HG02885 (cell line): ENCODE measurements around the gene ANKS1B.
"Not testable (repeated sequence)": the region's sequence is repeated elsewhere in the genome, so short reads cannot be mapped to it uniquely, and the experiment has no call there.

Experiments used
- ATAC-seq: cut with Tn5 transposase; IDR thresholded peaks from one replicate; pipeline ENCODE4 v1.9.1; 2021; ENCODE audit warnings: mild to moderate bottlenecking; ENCODE audit not compliant: unreplicated experiment, poor library complexity

ANKS1B gene

GRCh38 chr12:99619389-99620158, 365.2 kb downstream of the ANKS1B start:
- ATAC-seq: peak; percentile 97

- ATAC-seq: no peak
Measured at GRCh38 chr12:99618657-99619056, 366.1 kb downstream of the ANKS1B start.

- no peak for ATAC-seq
Measured at GRCh38 chr12:99611599-99611998, 373.1 kb downstream of the ANKS1B start.

GRCh38 chr12:99611117-99611516, 373.6 kb downstream of the ANKS1B start:
- ATAC-seq: no peak

GRCh38 chr12:99609455-99610181, 375.1 kb downstream of the ANKS1B start:
- no peak for ATAC-seq

GRCh38 chr12:99600388-99600787, 384.3 kb downstream of the ANKS1B start:
- ATAC-seq: peak; percentile 61

- ATAC-seq: no peak
Measured at GRCh38 chr12:99598785-99599184, 386.0 kb downstream of the ANKS1B start.

GRCh38 chr12:99596762-99597161, 388.0 kb downstream of the ANKS1B start:
- ATAC-seq: no peak

GRCh38 chr12:99577125-99577524, 407.6 kb downstream of the ANKS1B start:
- ATAC-seq: not testable (repeated sequence)

- ATAC-seq: no peak
Measured at GRCh38 chr12:99573980-99574379, 410.8 kb downstream of the ANKS1B start.

- no peak for ATAC-seq
Measured at GRCh38 chr12:99567072-99567471, 417.7 kb downstream of the ANKS1B start.

GRCh38 chr12:99558109-99558508, 426.6 kb downstream of the ANKS1B start:
- no peak for ATAC-seq

GRCh38 chr12:99553461-99553860, 431.3 kb downstream of the ANKS1B start:
- ATAC-seq: no peak

- no peak for ATAC-seq
Measured at GRCh38 chr12:99552022-99552421, 432.7 kb downstream of the ANKS1B start.

- ATAC-seq: no peak
Measured at GRCh38 chr12:99549651-99550050, 435.1 kb downstream of the ANKS1B start.

- no peak for ATAC-seq
Measured at GRCh38 chr12:99549196-99549595, 435.5 kb downstream of the ANKS1B start.

- no peak for ATAC-seq
Measured at GRCh38 chr12:99544457-99544856, 440.3 kb downstream of the ANKS1B start.

GRCh38 chr12:99529966-99530365, 454.8 kb downstream of the ANKS1B start:
- peak; percentile 97 for ATAC-seq

- ATAC-seq: no peak
Measured at GRCh38 chr12:99528478-99528877, 456.3 kb downstream of the ANKS1B start.

GRCh38 chr12:99523853-99524252, 460.9 kb downstream of the ANKS1B start:
- no peak for ATAC-seq

- no peak for ATAC-seq
Measured at GRCh38 chr12:99522456-99522855, 462.3 kb downstream of the ANKS1B start.

- ATAC-seq: no peak
Measured at GRCh38 chr12:99521664-99522063, 463.1 kb downstream of the ANKS1B start.
